Nephron (organoid): ENCODE data around the gene TRMT44.

ENCODE experiments used
- H3K27ac Mint-ChIP-seq, 3 experiments: 2 replicates each; pipeline ENCODE4 v1.8.0; 2020; ENCODE audit warnings: mixed read lengths in 3 of 3, mild to moderate bottlenecking in 2 of 3, moderate library complexity in 1 of 3
- H3K27me3 Mint-ChIP-seq: 2 replicates; pipeline ENCODE4 v1.8.0; 2021; ENCODE audit warnings: low read depth, mild to moderate bottlenecking, moderate library complexity, mixed read lengths
- H3K36me3 Mint-ChIP-seq: 2 replicates; pipeline ENCODE4 v1.8.0; 2020; ENCODE audit warnings: low read depth, mixed read lengths
- H3K4me1 Mint-ChIP-seq: 2 replicates; pipeline ENCODE4 v1.8.0; 2020; ENCODE audit warnings: mixed read lengths
- H3K4me3 Mint-ChIP-seq, 3 experiments: 2 replicates each; pipeline ENCODE4 v1.8.0; 2020; ENCODE audit warnings: mild to moderate bottlenecking in 3 of 3, mixed read lengths in 3 of 3, moderate library complexity in 2 of 3
- H3K9me3 Mint-ChIP-seq: 2 replicates; pipeline ENCODE4 v1.8.0; 2020; ENCODE audit warnings: mixed read lengths
- CTCF ChIP-seq, 3 experiments: fragments of 200-600 bp; sonication (generic); IDR thresholded peaks; one replicate each; pipeline ENCODE4 v1.5.0; 2021; ENCODE audit warnings: antibody characterized with exemption in 3 of 3; ENCODE audit not compliant: unreplicated experiment in 3 of 3

Gene TRMT44

GRCh38 chr4:8474856-8475255, 34.3 kb downstream of the TRMT44 start:
- Mint-ChIP-seq H3K27me3 (peaks cover 4% of the 10 kb centered on the region), H3K36me3 (peaks cover 11% of the 10 kb centered on the region), H3K4me3 (no peak overlapping the region), H3K27ac (peak overlapping the region in 2 of 3 experiments; percentile 70 to 99), H3K4me1 (peaks cover 34% of the 10 kb centered on the region), H3K9me3 (no peaks in the 10 kb centered on the region)
- no peak for TF ChIP-seq CTCF (IDR thresholded peaks at IDR 0.05; ENCODE audit: unreplicated experiment in 3 of 3)

- Mint-ChIP-seq H3K36me3 (peaks cover 8% of the 10 kb centered on the region), H3K27me3 (peaks cover 4% of the 10 kb centered on the region), H3K27ac (peak overlapping the region; percentile 70 to 89 (median 86)), H3K4me3 (no peak overlapping the region), H3K4me1 (peaks cover 34% of the 10 kb centered on the region), H3K9me3 (no peaks in the 10 kb centered on the region)
- no peak for TF ChIP-seq CTCF (IDR thresholded peaks at IDR 0.05; ENCODE audit: unreplicated experiment in 3 of 3)
Measured at GRCh38 chr4:8475751-8476575, 35.4 kb downstream of the TRMT44 start.

- peaks cover 4% of the 10 kb centered on the region for H3K27me3 Mint-ChIP-seq
- H3K9me3 Mint-ChIP-seq = no peaks in the 10 kb centered on the region
- H3K4me3 Mint-ChIP-seq = no peak overlapping the region
- no peak overlapping the region for H3K27ac Mint-ChIP-seq
- H3K4me1 Mint-ChIP-seq = peaks cover 30% of the 10 kb centered on the region
- no peak for TF ChIP-seq CTCF (IDR thresholded peaks at IDR 0.05; ENCODE audit: unreplicated experiment in 3 of 3)
- H3K36me3 Mint-ChIP-seq = peaks cover 8% of the 10 kb centered on the region
Measured at GRCh38 chr4:8477095-8477635, 36.6 kb downstream of the TRMT44 start.

GRCh38 chr4:8477676-8478075, 37.1 kb downstream of the TRMT44 start:
- Mint-ChIP-seq H3K36me3 (peaks cover 8% of the 10 kb centered on the region), H3K27ac (no peak overlapping the region), H3K4me3 (no peak overlapping the region), H3K9me3 (no peaks in the 10 kb centered on the region), H3K4me1 (peaks cover 25% of the 10 kb centered on the region), H3K27me3 (peaks cover 4% of the 10 kb centered on the region)
- TF ChIP-seq CTCF (IDR thresholded peaks at IDR 0.05; ENCODE audit: unreplicated experiment in 3 of 3) = no peak

- no peak overlapping the region for H3K4me3 Mint-ChIP-seq
- TF ChIP-seq CTCF (IDR thresholded peaks at IDR 0.05; ENCODE audit: unreplicated experiment in 3 of 3) = no peak
- peaks cover 18% of the 10 kb centered on the region for H3K4me1 Mint-ChIP-seq
- H3K27ac Mint-ChIP-seq = no peak overlapping the region
- peaks cover 8% of the 10 kb centered on the region for H3K36me3 Mint-ChIP-seq
- peaks cover 2% of the 10 kb centered on the region for H3K27me3 Mint-ChIP-seq
- no peaks in the 10 kb centered on the region for H3K9me3 Mint-ChIP-seq
Measured at GRCh38 chr4:8478371-8478770, 37.8 kb downstream of the TRMT44 start.
